ENCODE measurements around the gene PIGS.

DNA sequence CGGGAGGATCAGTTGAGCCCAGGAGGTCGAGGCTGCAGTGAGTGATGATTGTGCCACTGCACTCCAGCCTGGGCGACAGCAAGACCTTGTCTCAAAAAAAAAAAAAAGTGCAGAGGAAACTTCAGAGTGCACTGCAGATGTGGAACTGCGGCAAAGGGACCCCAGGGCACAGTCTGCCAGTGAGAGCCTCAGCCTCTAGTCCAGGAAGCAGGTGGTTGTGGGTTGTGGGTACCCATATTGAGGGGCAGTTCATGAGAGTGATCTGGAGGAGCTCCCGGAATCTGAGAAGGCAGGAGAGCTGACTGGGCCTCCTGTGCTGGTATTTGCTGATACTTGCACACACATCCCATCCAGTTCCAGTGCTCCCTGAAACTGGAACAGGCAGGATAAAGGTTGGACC, 52.1 kb downstream of the PIGS start:
- TF ChIP-seq POLR2A (IDR thresholded peaks at IDR 0.05; ENCODE audit: extremely low read depth, insufficient read length): no peak
- TF ChIP-seq, protein P1, sequence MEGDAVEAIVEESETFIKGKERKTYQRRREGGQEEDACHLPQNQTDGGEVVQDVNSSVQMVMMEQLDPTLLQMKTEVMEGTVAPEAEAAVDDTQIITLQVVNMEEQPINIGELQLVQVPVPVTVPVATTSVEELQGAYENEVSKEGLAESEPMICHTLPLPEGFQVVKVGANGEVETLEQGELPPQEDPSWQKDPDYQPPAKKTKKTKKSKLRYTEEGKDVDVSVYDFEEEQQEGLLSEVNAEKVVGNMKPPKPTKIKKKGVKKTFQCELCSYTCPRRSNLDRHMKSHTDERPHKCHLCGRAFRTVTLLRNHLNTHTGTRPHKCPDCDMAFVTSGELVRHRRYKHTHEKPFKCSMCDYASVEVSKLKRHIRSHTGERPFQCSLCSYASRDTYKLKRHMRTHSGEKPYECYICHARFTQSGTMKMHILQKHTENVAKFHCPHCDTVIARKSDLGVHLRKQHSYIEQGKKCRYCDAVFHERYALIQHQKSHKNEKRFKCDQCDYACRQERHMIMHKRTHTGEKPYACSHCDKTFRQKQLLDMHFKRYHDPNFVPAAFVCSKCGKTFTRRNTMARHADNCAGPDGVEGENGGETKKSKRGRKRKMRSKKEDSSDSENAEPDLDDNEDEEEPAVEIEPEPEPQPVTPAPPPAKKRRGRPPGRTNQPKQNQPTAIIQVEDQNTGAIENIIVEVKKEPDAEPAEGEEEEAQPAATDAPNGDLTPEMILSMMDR (IDR thresholded peaks at IDR 0.05; ENCODE audit: low read depth, low read length): no peak

Data from NB4 (cell line).